Coronary artery (tissue), 2 donors: Measurements from ENCODE around the gene CHKA.

Experiments used
- DNase-seq: peaks from one replicate; pipeline ENCODE4 v3.0.0-alpha.2; 2017; ENCODE audit warnings: low spot score
- H3K27ac ChIP-seq, 2 donors: fragments of 200-600 bp; sonication (generic); one replicate each; pipeline ENCODE4 v1.5.1; 2016 to 2019
- H3K4me3 ChIP-seq: fragments of 200-600 bp; sonication (generic); 2 replicates; pipeline ENCODE4 v1.5.1; 2016; ENCODE audit warnings: mild to moderate bottlenecking, moderate library complexity
- CTCF ChIP-seq: fragments of 200-600 bp; sonication (generic); IDR thresholded peaks from one replicate; pipeline ENCODE4 v1.5.1; 2019; ENCODE audit warnings: antibody characterized with exemption

CHKA gene

DNA sequence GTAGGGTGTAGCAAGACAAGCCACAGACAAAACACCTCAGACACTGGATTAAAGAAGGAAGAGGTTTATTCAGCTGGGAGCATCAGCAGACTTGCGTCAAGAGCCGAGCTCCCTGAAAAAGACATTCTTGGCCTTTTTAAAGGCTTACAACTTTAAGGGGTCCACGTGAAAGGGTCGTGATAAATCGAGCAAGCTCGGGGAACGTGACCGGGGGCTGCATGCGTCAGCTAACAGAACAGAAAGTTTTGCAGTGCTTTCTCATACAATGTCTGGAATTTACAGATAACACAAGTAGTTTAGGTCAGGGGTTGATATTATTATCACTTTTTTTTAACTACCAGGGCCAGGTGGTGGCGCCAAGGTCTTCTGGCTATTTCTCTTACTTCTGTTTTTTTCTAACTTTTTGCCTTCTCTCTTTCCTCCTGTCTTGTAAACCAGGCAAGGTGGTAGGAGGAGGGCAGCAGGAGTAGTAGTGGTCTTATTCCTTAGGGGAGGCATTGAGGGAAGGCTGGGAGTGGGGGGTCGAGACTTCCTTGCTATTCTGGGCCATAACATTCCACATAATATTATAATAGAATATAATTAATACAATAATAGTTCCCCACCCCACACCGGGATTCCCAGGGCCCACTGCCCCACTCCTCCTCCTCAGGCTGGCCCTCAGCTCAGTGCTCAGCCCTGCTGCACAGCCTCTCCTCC is 111.6 kb downstream of the CHKA start:
- DNase-seq = no peak
- TF ChIP-seq CTCF = no peak
- H3K27ac ChIP-seq = peak overlapping the region; percentile 88 to 99
- H3K4me3 ChIP-seq = peak overlapping the region; percentile 70

DNA sequence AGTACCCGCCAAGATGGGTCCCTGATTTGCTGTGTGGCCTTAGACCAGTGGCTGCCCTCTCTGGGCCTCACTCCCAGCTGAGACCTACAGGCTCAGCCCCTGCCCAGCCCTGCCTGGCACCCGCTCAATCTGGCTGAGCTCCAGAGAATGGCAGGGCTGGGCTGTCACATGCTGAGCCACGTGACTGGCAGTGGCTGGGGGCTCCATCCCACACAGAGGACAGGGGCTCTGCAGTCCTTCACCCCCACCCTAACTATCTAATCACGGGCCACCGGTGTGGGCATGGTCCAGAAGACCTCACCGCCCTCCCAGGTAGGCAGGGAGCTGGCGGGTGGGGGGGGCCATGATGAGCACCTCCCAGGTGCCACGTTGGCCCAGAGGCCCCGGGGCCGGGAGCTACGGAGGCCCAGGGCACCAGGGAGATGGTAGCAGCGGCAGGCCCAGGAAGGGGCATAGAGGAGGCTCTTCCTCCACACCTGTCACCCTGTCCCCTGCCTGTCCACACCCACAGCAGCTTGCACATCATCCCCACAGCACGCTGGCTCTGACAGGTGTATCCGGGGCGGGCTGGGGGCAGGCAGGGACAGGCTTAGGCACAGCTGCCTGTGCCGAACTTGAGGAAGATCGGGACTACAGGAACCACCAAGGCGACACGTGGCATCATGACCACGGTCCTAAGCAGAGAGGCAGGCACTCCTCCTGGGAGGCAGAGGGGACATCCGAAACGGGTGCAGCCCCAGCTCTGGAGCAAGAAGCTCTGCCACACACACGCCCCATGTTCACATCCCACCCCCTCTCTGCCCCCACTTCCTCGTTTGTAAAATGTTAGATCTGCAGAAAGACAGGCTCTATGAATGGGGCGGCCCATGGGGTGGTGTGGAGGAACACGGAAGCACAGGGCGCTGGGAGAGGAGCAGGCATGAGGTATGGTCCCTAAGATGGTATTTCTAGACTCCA is 112.5 kb downstream of the CHKA start:
- Histone ChIP-seq H3K4me3 (no peak overlapping the region), H3K27ac (peak overlapping the region; percentile 88 to 99)
- TF ChIP-seq CTCF = no peak
- no peak for DNase-seq

- Histone ChIP-seq H3K27ac (peak overlapping the region in 1 of 2 donors; percentile 99), H3K4me3 (no peak overlapping the region)
- DNase-seq = no peak
- TF ChIP-seq CTCF = no peak
These were observed 113.4 kb downstream of the CHKA start for GRCh38 chr11:68007498-68008380.

- no peak for TF ChIP-seq CTCF
- no peak for DNase-seq
- H3K4me3 ChIP-seq = no peak overlapping the region
- H3K27ac ChIP-seq = no peak overlapping the region
These were observed 114.5 kb downstream of the CHKA start for GRCh38 chr11:68006606-68007166.

GRCh38 chr11:68004551-68005335 is 116.4 kb downstream of the CHKA start:
- Histone ChIP-seq H3K4me3 (peak overlapping the region; percentile 96), H3K27ac (peak overlapping the region in 1 of 2 donors; percentile 89)
- no peak for TF ChIP-seq CTCF
- peak; percentile 72 for DNase-seq
